Prostate gland (tissue), 2 donors: ENCODE results near the gene CRYBG1.

ENCODE experiments used
- CTCF ChIP-seq, 4 experiments: fragments of 200-600 bp in 2 of 4; fragments of 450-650 bp in 2 of 4; sonication (generic) in 2 of 4; IDR thresholded peaks; 1 replicate in 3 of 4; 2 replicates in 1 of 4; pipeline ENCODE4 v1.5.1; 2016 to 2019; ENCODE audit warnings: antibody characterized with exemption in 4 of 4, mild to moderate bottlenecking in 2 of 4, moderate library complexity in 2 of 4
- POLR2A ChIP-seq: fragments of 450-650 bp; IDR thresholded peaks from one replicate; pipeline ENCODE4 v1.6.1; 2016; ENCODE audit warnings: antibody characterized with exemption, mild to moderate bottlenecking
- POLR2AphosphoS5 ChIP-seq: sonication (generic); formaldehyde crosslinking; IDR thresholded peaks from one replicate; pipeline ENCODE4 v1.6.1; 2017; ENCODE audit warnings: antibody characterized with exemption

- no peak for TF ChIP-seq CTCF (IDR thresholded peaks at IDR 0.05)
- TF ChIP-seq POLR2AphosphoS5 = no peak
- TF ChIP-seq POLR2A = no peak
These were observed 128.2 kb downstream of the CRYBG1 start for GRCh38 chr6:106488494-106489370.
